ENCODE results near the gene KIZ. TPM values are rescaled to one million over a fixed set of nuclear protein-coding genes. Genes with fewer than 3 reads are reported as not detected.
A peak's percentile ranks its signal among the peaks of the same experiment; 100 is the strongest.

Gene KIZ
- total and polyA plus RNA-seq, 11 donors, result 8.8 to 31.2 (median 23.6) TPM

GRCh38 chr20:21190869-21191268 is 65.0 kb downstream of the KIZ start:
- intact Hi-C loops (cut with DNase I), result no loop called here
- no peaks in the 10 kb centered on the region for H3K4me1 ChIP-seq
- no peaks in the 10 kb centered on the region for H3K36me3 ChIP-seq
- DNase-seq (no peak), ATAC-seq (no peak)
- H3K27ac ChIP-seq, result peak overlapping the region in 1 of 12 donors; percentile 22
- H3K4me3 ChIP-seq, result no peak overlapping the region
- no peaks in the 10 kb centered on the region for H3K9me3 ChIP-seq
- TF ChIP-seq, protein P1, sequence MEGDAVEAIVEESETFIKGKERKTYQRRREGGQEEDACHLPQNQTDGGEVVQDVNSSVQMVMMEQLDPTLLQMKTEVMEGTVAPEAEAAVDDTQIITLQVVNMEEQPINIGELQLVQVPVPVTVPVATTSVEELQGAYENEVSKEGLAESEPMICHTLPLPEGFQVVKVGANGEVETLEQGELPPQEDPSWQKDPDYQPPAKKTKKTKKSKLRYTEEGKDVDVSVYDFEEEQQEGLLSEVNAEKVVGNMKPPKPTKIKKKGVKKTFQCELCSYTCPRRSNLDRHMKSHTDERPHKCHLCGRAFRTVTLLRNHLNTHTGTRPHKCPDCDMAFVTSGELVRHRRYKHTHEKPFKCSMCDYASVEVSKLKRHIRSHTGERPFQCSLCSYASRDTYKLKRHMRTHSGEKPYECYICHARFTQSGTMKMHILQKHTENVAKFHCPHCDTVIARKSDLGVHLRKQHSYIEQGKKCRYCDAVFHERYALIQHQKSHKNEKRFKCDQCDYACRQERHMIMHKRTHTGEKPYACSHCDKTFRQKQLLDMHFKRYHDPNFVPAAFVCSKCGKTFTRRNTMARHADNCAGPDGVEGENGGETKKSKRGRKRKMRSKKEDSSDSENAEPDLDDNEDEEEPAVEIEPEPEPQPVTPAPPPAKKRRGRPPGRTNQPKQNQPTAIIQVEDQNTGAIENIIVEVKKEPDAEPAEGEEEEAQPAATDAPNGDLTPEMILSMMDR (IDR thresholded peaks at IDR 0.05), result no peak
- TF ChIP-seq POLR2A (IDR thresholded peaks at IDR 0.05), result no peak
- H3K27me3 ChIP-seq, result no peaks in the 10 kb centered on the region
- WGBS, 4 donors, result 74 to 89% (median 76%) methylated on average over 1 of the region's 1 CpG

DNA sequence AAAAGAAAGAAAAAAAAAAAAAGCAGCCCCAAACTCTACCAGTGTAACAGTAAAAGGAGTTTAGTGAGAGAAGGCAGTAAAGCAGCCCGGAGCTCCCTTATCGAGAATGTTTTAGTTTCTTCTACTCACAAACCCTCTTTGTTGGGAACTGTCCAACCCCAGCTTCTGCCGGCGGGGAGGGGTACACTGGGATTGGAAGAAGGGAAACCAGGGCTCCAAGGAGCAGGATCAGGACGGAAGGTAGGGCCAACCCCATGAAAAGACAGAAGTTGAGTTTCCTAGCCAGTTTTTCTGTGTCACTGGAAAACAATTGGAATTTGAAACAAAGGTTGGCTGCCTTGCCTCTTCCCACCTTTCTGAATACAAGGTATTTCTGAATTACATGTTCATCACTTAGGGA is 66.0 kb downstream of the KIZ start:
- DNase-seq (no peak), ATAC-seq (no peak)
- Histone ChIP-seq H3K36me3 (no peaks in the 10 kb centered on the region), H3K9me3 (no peaks in the 10 kb centered on the region), H3K27me3 (no peaks in the 10 kb centered on the region), H3K4me3 (no peak overlapping the region), H3K27ac (peak overlapping the region in 1 of 12 donors; percentile 62), H3K4me1 (no peaks in the 10 kb centered on the region)
- no peak for TF ChIP-seq POLR2A (IDR thresholded peaks at IDR 0.05)
- TF ChIP-seq, protein P1 (IDR thresholded peaks at IDR 0.05), result no peak
- 49 to 61% (median 53%) methylated on average over 5 of the region's 5 CpGs for WGBS, 4 donors
- intact Hi-C loops (cut with DNase I), result no loop called here

GRCh38 chr20:21202259-21202658 is 76.4 kb downstream of the KIZ start:
- intact Hi-C loops (cut with DNase I), result no loop called here
- 62 to 82% (median 79%) methylated on average over 2 of the region's 2 CpGs for WGBS, 4 donors
- Histone ChIP-seq H3K36me3 (peaks cover 0 to 16% (median 0%) of the 10 kb centered on the region in 9 donors), H3K4me3 (no peak overlapping the region), H3K9me3 (no peaks in the 10 kb centered on the region), H3K4me1 (no peaks in the 10 kb centered on the region), H3K27ac (no peak overlapping the region), H3K27me3 (no peaks in the 10 kb centered on the region)
- DNase-seq (no peak), ATAC-seq (no peak)
- TF ChIP-seq, protein P1 (IDR thresholded peaks at IDR 0.05), result no peak
- TF ChIP-seq POLR2A (IDR thresholded peaks at IDR 0.05), result no peak

- peaks cover 0 to 16% (median 0%) of the 10 kb centered on the region in 9 donors for H3K36me3 ChIP-seq
- intact Hi-C loops (cut with DNase I), result no loop called here
- no peaks in the 10 kb centered on the region for H3K4me1 ChIP-seq
- TF ChIP-seq, protein P1 (IDR thresholded peaks at IDR 0.05), result no peak
- TF ChIP-seq POLR2A (IDR thresholded peaks at IDR 0.05), result no peak
- ATAC-seq (no peak), DNase-seq (no peak)
- 91 to 96% (median 92%) methylated on average over 4 of the region's 4 CpGs for WGBS, 4 donors
- no peaks in the 10 kb centered on the region for H3K27me3 ChIP-seq
- no peak overlapping the region for H3K27ac ChIP-seq
- H3K9me3 ChIP-seq, result no peaks in the 10 kb centered on the region
- no peak overlapping the region for H3K4me3 ChIP-seq
Measured at GRCh38 chr20:21203088-21203656, 77.3 kb downstream of the KIZ start.

Data from heart left ventricle (tissue), 16 donors.